H1 (cell line): Measurements from ENCODE around the gene SLC2A10.

Experiments
- GTF2F1 ChIP-seq: IDR thresholded peaks from 2 replicates; pipeline ENCODE4 v1.6.1; 2012; ENCODE audit warnings: low read depth, low read length, improper control_type of control experiment, borderline replicate concordance
- MAFK ChIP-seq: IDR thresholded peaks from 2 replicates; pipeline ENCODE4 v1.6.1; 2012; ENCODE audit warnings: low read depth, mild to moderate bottlenecking, improper control_type of control experiment, low read length
- POLR2A ChIP-seq, 2 experiments: IDR thresholded peaks; 1 replicate in 1 of 2; 2 replicates in 1 of 2; pipeline ENCODE4 v1.6.1; 2011; ENCODE audit warnings: low read depth in 2 of 2, low read length in 2 of 2, mild to moderate bottlenecking in 2 of 2; ENCODE audit errors: control extremely low read depth in 1 of 2
- POLR2AphosphoS5 ChIP-seq: IDR thresholded peaks from 2 replicates; pipeline ENCODE4 v1.6.1; 2011; ENCODE audit warnings: low read depth, low read length
- RAD21 ChIP-seq, 2 experiments: IDR thresholded peaks in 1 of 2; conservative IDR thresholded peaks in 1 of 2; 2 replicates each; pipeline ENCODE4 v1.6.1; 2011; ENCODE audit warnings: low read depth in 2 of 2, low read length in 2 of 2, improper control_type of control experiment in 1 of 2, inconsistent platforms in 1 of 2, mild to moderate bottlenecking in 1 of 2, moderate library complexity in 1 of 2
- TEAD4 ChIP-seq: IDR thresholded peaks from 2 replicates; pipeline ENCODE4 v1.6.1; 2012; ENCODE audit warnings: low read depth, low read length, inconsistent platforms, mixed read lengths
- TF ChIP-seq, protein P1 (sequence below), 3 experiments: IDR thresholded peaks; 1 replicate in 2 of 3; 2 replicates in 1 of 3; pipeline versions ENCODE4 v1.5.1 to v1.6.1; 2011; ENCODE audit warnings: low read length in 3 of 3, mild to moderate bottlenecking in 3 of 3, inconsistent platforms in 2 of 3, low read depth in 1 of 3, moderate library complexity in 1 of 3; ENCODE audit not compliant: insufficient read depth in 1 of 3; ENCODE audit errors: control extremely low read depth in 1 of 3
- TF ChIP-seq, protein P2 (sequence below): IDR thresholded peaks from 2 replicates; pipeline ENCODE4 v1.6.1; 2012; ENCODE audit warnings: low read length, inconsistent platforms

DNA sequence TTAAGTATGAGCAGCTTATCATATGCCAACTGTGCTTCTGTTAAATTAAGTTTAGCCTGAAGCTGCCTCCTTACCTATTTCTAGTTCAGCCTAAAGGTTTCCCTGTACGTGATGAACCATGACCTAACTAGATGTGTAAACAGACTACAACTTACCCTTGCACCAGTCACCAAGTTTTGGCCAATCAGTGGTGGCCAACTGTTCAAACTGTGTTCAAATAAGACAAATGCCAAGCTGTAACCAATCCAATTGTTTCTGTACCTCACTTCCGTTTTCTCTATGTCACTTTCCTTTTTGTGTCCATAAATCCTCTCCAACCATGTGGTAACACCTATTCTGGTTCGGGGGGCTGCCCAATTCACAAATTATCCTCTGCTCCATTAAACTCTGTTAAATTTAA lies 6.0 kb upstream of the SLC2A10 start:
- TF ChIP-seq RAD21 (IDR thresholded peaks at IDR 0.05 in 1 of 2, conservative IDR thresholded peaks at IDR 0.05 in 1 of 2; ENCODE audit: low read depth in 2 of 2, low read length in 2 of 2) (no peak), MAFK (no peak), POLR2A (IDR thresholded peaks at IDR 0.05; ENCODE audit: control extremely low read depth in 1 of 2, low read depth in 2 of 2, low read length in 2 of 2) (no peak), TEAD4 (no peak), POLR2AphosphoS5 (no peak), GTF2F1 (no peak)
- TF ChIP-seq, protein P1, sequence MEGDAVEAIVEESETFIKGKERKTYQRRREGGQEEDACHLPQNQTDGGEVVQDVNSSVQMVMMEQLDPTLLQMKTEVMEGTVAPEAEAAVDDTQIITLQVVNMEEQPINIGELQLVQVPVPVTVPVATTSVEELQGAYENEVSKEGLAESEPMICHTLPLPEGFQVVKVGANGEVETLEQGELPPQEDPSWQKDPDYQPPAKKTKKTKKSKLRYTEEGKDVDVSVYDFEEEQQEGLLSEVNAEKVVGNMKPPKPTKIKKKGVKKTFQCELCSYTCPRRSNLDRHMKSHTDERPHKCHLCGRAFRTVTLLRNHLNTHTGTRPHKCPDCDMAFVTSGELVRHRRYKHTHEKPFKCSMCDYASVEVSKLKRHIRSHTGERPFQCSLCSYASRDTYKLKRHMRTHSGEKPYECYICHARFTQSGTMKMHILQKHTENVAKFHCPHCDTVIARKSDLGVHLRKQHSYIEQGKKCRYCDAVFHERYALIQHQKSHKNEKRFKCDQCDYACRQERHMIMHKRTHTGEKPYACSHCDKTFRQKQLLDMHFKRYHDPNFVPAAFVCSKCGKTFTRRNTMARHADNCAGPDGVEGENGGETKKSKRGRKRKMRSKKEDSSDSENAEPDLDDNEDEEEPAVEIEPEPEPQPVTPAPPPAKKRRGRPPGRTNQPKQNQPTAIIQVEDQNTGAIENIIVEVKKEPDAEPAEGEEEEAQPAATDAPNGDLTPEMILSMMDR (IDR thresholded peaks at IDR 0.05; ENCODE audit: control extremely low read depth in 1 of 3, insufficient read depth in 1 of 3, low read depth in 1 of 3, low read length in 3 of 3): no peak
- TF ChIP-seq, protein P2, sequence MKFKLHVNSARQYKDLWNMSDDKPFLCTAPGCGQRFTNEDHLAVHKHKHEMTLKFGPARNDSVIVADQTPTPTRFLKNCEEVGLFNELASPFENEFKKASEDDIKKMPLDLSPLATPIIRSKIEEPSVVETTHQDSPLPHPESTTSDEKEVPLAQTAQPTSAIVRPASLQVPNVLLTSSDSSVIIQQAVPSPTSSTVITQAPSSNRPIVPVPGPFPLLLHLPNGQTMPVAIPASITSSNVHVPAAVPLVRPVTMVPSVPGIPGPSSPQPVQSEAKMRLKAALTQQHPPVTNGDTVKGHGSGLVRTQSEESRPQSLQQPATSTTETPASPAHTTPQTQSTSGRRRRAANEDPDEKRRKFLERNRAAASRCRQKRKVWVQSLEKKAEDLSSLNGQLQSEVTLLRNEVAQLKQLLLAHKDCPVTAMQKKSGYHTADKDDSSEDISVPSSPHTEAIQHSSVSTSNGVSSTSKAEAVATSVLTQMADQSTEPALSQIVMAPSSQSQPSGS: no peak
